Activated CD4-positive, alpha-beta memory T cell treated with anti-CD3 and anti-CD28 coated beads, Interleukin-2, amount 10 ng/mL, durations not matched to agents 7 days and 5 days (primary cell): ENCODE data around the gene C6orf163. TPM values are rescaled to one million over a fixed set of nuclear protein-coding genes. Genes with fewer than 3 reads are reported as not detected.

ENCODE experiments used
- CTCF ChIA-PET: fragments of 350-600 bp; sonication (Branson Sonifier 250); formaldehyde crosslinking; loops from one replicate; lab custom pipeline; 2021; ENCODE audit warnings: antibody characterized with exemption, inconsistent platforms; lab: Charles Lee
- POLR2A ChIA-PET: fragments of 350-600 bp; sonication (Branson Sonifier 250); formaldehyde crosslinking; loops from one replicate; lab custom pipeline; 2021; ENCODE audit warnings: antibody characterized with exemption; lab: Charles Lee
- DNase-seq: peaks from one replicate; pipeline ENCODE4 v3.0.0-alpha.2; 2020
- H3K27ac Mint-ChIP-seq: one replicate; pipeline ENCODE4 v1.8.0; 2021; ENCODE audit warnings: mild to moderate bottlenecking, mixed read lengths
- H3K27me3 Mint-ChIP-seq: one replicate; pipeline ENCODE4 v1.8.0; 2021; ENCODE audit warnings: mixed read lengths
- H3K36me3 Mint-ChIP-seq: one replicate; pipeline ENCODE4 v1.8.0; 2021; ENCODE audit warnings: low read depth, mixed read lengths
- H3K4me1 Mint-ChIP-seq: one replicate; pipeline ENCODE4 v1.8.0; 2021; ENCODE audit warnings: mixed read lengths
- H3K4me3 Mint-ChIP-seq: one replicate; pipeline ENCODE4 v1.8.0; 2021; ENCODE audit warnings: mild to moderate bottlenecking, mixed read lengths
- H3K9me3 Mint-ChIP-seq: one replicate; pipeline ENCODE4 v1.8.0; 2021; ENCODE audit warnings: mixed read lengths
- total RNA-seq, 2 experiments: library from RNA; stranded (reverse); gene quantifications; one replicate each; pipeline ENCODE4 v1.2.3, GENCODE V29; 2021

C6orf163 gene
- total RNA-seq, 2 experiments from 2014 or later = 0.86 to 1.4 TPM

DNA sequence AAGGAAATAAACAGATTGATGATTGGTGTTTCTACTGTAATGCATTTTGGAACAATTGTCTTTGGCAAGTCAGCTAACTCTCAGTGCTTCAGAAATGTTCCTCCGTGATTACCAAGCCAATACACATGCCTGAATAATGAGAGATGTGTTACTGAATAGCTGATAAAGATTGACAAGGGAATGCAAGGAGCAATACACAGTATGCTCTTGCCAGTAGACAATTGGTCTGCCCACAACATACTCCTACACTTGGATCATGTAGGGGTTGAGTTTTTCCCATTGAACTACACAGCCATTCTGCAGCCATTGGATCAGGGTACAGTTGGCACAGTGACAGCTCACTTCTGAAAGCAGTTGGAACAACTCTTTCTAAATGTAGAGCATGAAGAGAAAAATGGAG is 9.9 kb upstream of the C6orf163 start:
- ChIA-PET CTCF (interaction anchor here (1.8 kb wide), 1 partner anchor 13 kb away, joined by 4 read pairs; no protein-coding TSS in a partner anchor), POLR2A (no interaction called here)
- Mint-ChIP-seq H3K4me1 (peaks cover 13% of the 10 kb centered on the region), H3K9me3 (no peaks in the 10 kb centered on the region), H3K36me3 (peaks cover 13% of the 10 kb centered on the region), H3K27me3 (no peaks in the 10 kb centered on the region), H3K27ac (no peak overlapping the region), H3K4me3 (no peak overlapping the region)
- DNase-seq = no peak

- no peak for DNase-seq
- Mint-ChIP-seq H3K4me1 (peaks cover 13% of the 10 kb centered on the region), H3K4me3 (no peak overlapping the region), H3K27me3 (no peaks in the 10 kb centered on the region), H3K9me3 (no peaks in the 10 kb centered on the region), H3K27ac (no peak overlapping the region), H3K36me3 (peaks cover 12% of the 10 kb centered on the region)
- ChIA-PET POLR2A (no interaction called here), CTCF (interaction anchor here (1.8 kb wide), 1 partner anchor 15 kb away, joined by 4 read pairs; no protein-coding TSS in a partner anchor)
These were observed 8.2 kb upstream of the C6orf163 start for GRCh38 chr6:87336367-87336766.

DNA sequence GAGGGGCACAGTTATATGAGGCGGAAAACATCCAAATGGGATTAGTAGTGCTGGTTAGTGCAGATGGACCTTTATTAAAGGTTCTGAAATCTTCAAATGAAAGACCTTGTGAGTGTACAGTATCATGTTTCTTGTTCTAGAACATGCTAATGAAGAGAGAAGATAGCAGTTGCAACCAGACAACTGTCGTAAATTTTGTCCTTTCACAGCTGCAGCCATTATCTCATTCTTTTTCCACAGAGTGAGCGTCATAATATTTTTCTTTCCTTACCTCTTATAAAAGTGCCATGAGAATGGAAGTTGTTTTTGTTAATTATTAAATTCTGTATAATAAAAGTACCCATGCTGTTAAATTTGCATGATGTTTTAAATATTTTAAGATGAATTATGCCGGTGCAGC is 4.4 kb upstream of the C6orf163 start:
- no peak overlapping the region for H3K27ac Mint-ChIP-seq
- H3K36me3 Mint-ChIP-seq = no peaks in the 10 kb centered on the region
- CTCF ChIA-PET = no interaction called here
- H3K9me3 Mint-ChIP-seq = no peaks in the 10 kb centered on the region
- no peaks in the 10 kb centered on the region for H3K4me1 Mint-ChIP-seq
- POLR2A ChIA-PET = no interaction called here
- H3K4me3 Mint-ChIP-seq = no peak overlapping the region
- DNase-seq = no peak
- no peaks in the 10 kb centered on the region for H3K27me3 Mint-ChIP-seq

DNA sequence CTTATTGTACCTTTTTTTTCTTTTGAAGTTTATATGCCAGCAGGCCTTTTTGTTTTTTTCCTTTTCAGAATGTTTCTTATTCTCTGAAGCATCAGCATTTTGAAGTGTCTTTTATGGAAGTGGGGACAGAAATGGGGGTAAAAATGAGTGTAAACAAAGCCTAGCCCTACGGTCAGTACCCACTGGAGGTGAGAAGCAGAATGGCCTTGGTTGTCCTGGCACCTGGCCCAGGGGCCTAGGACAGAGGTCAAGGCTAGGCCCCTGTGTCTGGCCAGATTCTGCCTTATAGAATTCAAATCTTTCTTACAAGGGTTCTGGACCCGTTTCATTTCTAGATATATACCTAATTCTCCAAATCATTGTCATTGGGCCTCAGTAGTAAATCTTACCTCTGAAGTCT is 3.5 kb upstream of the C6orf163 start:
- CTCF ChIA-PET = no interaction called here
- H3K4me1 Mint-ChIP-seq = no peaks in the 10 kb centered on the region

GRCh38 chr6:87341899-87342298 is 2.7 kb upstream of the C6orf163 start:
- ChIA-PET POLR2A (no interaction called here), CTCF (no interaction called here)
- no peak overlapping the region for H3K4me3 Mint-ChIP-seq
- no peaks in the 10 kb centered on the region for H3K36me3 Mint-ChIP-seq
- H3K4me1 Mint-ChIP-seq = no peaks in the 10 kb centered on the region
- no peak overlapping the region for H3K27ac Mint-ChIP-seq
- no peak for DNase-seq
- H3K9me3 Mint-ChIP-seq = no peaks in the 10 kb centered on the region
- H3K27me3 Mint-ChIP-seq = no peaks in the 10 kb centered on the region

More for the DNA sequence above, 3.5 kb upstream of the C6orf163 start:
- Mint-ChIP-seq H3K27me3 (no peaks in the 10 kb centered on the region), H3K27ac (no peak overlapping the region), H3K36me3 (no peaks in the 10 kb centered on the region), H3K9me3 (no peaks in the 10 kb centered on the region), H3K4me3 (no peak overlapping the region)
- no peak for DNase-seq
- POLR2A ChIA-PET = no interaction called here

DNA sequence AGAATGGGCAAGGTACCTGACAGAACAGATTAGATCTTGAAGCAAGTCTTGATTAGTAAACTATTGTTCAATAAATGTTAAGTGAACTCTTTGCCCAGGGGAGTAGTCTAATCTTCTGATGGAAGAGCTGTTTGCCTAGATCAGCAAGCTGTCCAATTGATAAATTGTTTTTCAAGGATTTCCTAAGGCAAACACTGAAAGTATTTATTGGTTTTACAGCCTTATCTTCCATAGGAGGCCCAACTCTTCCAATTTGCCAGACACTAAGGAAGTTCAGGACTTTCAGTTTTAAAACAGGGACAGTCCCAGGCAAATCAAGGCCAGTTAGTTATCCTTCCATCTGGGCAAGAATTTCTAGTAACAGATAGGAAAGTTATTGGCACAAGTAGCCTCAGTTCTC is 1.8 kb upstream of the C6orf163 start:
- no peaks in the 10 kb centered on the region for H3K9me3 Mint-ChIP-seq
- POLR2A ChIA-PET = no interaction called here
- no peak overlapping the region for H3K4me3 Mint-ChIP-seq
- no peak overlapping the region for H3K27ac Mint-ChIP-seq
- no peaks in the 10 kb centered on the region for H3K4me1 Mint-ChIP-seq
- CTCF ChIA-PET = no interaction called here
- H3K27me3 Mint-ChIP-seq = no peaks in the 10 kb centered on the region
- no peaks in the 10 kb centered on the region for H3K36me3 Mint-ChIP-seq
- DNase-seq = no peak

DNA sequence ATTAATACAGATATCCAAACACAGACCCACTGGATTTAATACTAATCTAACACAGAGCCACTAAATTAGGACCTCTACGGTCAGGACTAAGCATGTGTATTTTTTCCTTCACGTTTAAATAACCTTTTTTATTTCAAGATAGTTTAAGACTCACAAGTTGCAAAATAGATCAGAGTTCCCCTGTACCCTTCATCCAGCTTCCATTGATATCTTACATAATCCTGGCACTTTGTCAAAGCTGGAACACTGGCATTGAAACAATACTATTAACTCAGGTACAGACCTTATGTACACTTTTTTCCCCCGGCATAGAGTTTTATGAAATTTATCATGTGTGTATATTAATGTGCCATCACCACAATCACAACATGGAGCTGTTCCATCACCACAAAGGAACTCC is 2.1 kb downstream of the C6orf163 start:
- no peaks in the 10 kb centered on the region for H3K36me3 Mint-ChIP-seq
- H3K4me1 Mint-ChIP-seq = no peaks in the 10 kb centered on the region
- DNase-seq = no peak
- H3K9me3 Mint-ChIP-seq = no peaks in the 10 kb centered on the region
- no peak overlapping the region for H3K4me3 Mint-ChIP-seq
- POLR2A ChIA-PET = no interaction called here
- CTCF ChIA-PET = no interaction called here
- H3K27ac Mint-ChIP-seq = no peak overlapping the region
- H3K27me3 Mint-ChIP-seq = no peaks in the 10 kb centered on the region

DNA sequence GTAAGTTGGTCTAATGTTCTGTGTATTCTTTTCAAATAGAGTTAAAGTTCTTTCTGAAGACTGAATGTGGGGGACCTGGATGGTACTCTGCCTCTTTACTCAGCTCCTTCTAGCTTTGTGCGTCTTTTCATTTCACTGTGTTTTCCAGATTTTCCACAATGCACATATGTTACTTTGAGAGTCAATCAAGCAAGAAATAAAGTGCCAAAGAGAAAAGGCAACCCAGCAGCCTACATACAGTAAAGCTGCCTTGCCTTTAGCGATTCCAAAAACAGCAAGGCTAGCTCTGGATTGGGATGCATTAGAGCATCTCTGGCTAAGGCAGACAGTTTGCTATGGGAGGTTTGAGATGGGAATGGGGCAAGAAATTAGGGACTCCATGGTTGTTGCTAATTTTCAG is 5.3 kb downstream of the C6orf163 start:
- ChIA-PET POLR2A (interaction anchor here (1.1 kb wide), 1 partner anchor 12 kb away, joined by 3 read pairs; no protein-coding TSS in a partner anchor), CTCF (no interaction called here)
- no peaks in the 10 kb centered on the region for H3K36me3 Mint-ChIP-seq
- DNase-seq = no peak
- no peak overlapping the region for H3K4me3 Mint-ChIP-seq
- H3K9me3 Mint-ChIP-seq = no peaks in the 10 kb centered on the region
- H3K27ac Mint-ChIP-seq = no peak overlapping the region
- no peaks in the 10 kb centered on the region for H3K4me1 Mint-ChIP-seq
- H3K27me3 Mint-ChIP-seq = no peaks in the 10 kb centered on the region

- no peak for DNase-seq
- no peak overlapping the region for H3K27ac Mint-ChIP-seq
- H3K36me3 Mint-ChIP-seq = no peaks in the 10 kb centered on the region
- H3K9me3 Mint-ChIP-seq = no peaks in the 10 kb centered on the region
- POLR2A ChIA-PET = no interaction called here
- H3K4me3 Mint-ChIP-seq = no peak overlapping the region
- H3K4me1 Mint-ChIP-seq = no peaks in the 10 kb centered on the region
- CTCF ChIA-PET = no interaction called here
- no peaks in the 10 kb centered on the region for H3K27me3 Mint-ChIP-seq
These were observed 5.9 kb downstream of the C6orf163 start for GRCh38 chr6:87350516-87350915.

- POLR2A ChIA-PET = no interaction called here
- no peaks in the 10 kb centered on the region for H3K9me3 Mint-ChIP-seq
- H3K4me3 Mint-ChIP-seq = no peak overlapping the region
- no peaks in the 10 kb centered on the region for H3K36me3 Mint-ChIP-seq
- no peak for DNase-seq
- no peaks in the 10 kb centered on the region for H3K4me1 Mint-ChIP-seq
- no peaks in the 10 kb centered on the region for H3K27me3 Mint-ChIP-seq
- CTCF ChIA-PET = no interaction called here
- H3K27ac Mint-ChIP-seq = no peak overlapping the region
These were observed 7.0 kb downstream of the C6orf163 start for GRCh38 chr6:87351583-87351982.

- no peak overlapping the region for H3K4me3 Mint-ChIP-seq
- POLR2A ChIA-PET = no interaction called here
- CTCF ChIA-PET = interaction anchor here (0.5 to 1.2 kb wide), 2 partner anchors 31 to 37 kb away, joined by 3 to 6 read pairs; no protein-coding TSS in a partner anchor
- H3K4me1 Mint-ChIP-seq = no peaks in the 10 kb centered on the region
- H3K27me3 Mint-ChIP-seq = no peaks in the 10 kb centered on the region
- no peaks in the 10 kb centered on the region for H3K36me3 Mint-ChIP-seq
- H3K27ac Mint-ChIP-seq = no peak overlapping the region
- H3K9me3 Mint-ChIP-seq = no peaks in the 10 kb centered on the region
- DNase-seq = no peak
These were observed 11.6 kb downstream of the C6orf163 start for GRCh38 chr6:87356181-87356580.

DNA sequence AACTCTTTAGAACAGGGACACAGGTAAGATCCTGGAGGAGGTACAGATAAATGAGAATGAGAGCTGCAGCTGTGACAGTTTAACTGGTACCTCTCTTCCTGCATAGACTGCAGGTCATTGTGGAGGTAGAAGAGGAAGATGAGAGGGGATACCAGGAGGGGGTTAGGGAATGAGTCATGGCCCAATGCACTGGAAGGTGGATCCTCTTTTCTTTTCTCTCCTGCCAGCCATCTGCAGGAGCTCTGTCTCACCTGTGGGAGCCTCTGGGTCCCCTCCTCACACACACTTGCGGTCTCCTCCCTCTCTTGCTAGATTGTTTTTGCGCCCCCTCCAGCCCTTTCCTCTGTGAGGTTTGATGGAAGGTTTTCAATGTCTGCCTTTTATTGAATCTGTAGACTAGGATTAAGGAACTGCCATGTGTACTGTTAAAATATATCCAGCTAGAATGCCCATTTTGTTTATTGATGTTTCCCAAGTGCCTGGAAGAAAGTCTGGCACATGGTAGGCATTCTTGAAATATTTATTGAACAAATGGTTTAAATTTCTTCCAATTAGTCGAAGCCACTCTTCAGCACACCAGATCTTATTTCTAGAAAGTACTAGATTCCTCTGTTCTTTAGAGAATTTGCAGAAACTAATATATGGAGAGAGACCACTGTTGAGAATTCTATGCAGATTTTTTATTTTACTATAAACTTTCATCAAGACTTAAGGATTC is 13.0 kb downstream of the C6orf163 start:
- no peaks in the 10 kb centered on the region for H3K27me3 Mint-ChIP-seq
- no peaks in the 10 kb centered on the region for H3K4me1 Mint-ChIP-seq
- ChIA-PET CTCF (interaction anchor here (1.2 kb wide), 1 partner anchor 35 kb away, joined by 3 read pairs; no protein-coding TSS in a partner anchor), POLR2A (no interaction called here)
- no peaks in the 10 kb centered on the region for H3K36me3 Mint-ChIP-seq
- H3K27ac Mint-ChIP-seq = no peak overlapping the region
- DNase-seq = no peak
- H3K4me3 Mint-ChIP-seq = no peak overlapping the region
- H3K9me3 Mint-ChIP-seq = no peaks in the 10 kb centered on the region

GRCh38 chr6:87364602-87365252 is 20.1 kb downstream of the C6orf163 start:
- peaks cover 3% of the 10 kb centered on the region for H3K9me3 Mint-ChIP-seq
- no peaks in the 10 kb centered on the region for H3K4me1 Mint-ChIP-seq
- ChIA-PET POLR2A (no interaction called here), CTCF (no interaction called here)
- DNase-seq = no peak
- H3K36me3 Mint-ChIP-seq = no peaks in the 10 kb centered on the region
- no peaks in the 10 kb centered on the region for H3K27me3 Mint-ChIP-seq
- no peak overlapping the region for H3K4me3 Mint-ChIP-seq
- no peak overlapping the region for H3K27ac Mint-ChIP-seq
